Mesothelial cell of epicardium (in vitro differentiated cells): Measurements from ENCODE around the gene FGF14. TPM values are rescaled to one million over a fixed set of nuclear protein-coding genes. Genes with fewer than 3 reads are reported as not detected.

Source experiments
- DNase-seq, 2 experiments: peaks; one replicate each; pipeline ENCODE4 v3.0.0; 2021; ENCODE audit warnings: low spot score in 2 of 2; ENCODE audit not compliant: unreplicated experiment in 2 of 2
- H3K27ac Mint-ChIP-seq: 2 replicates; pipeline ENCODE4 v1.8.0; 2021; ENCODE audit warnings: mixed read lengths
- H3K27me3 Mint-ChIP-seq: 2 replicates; pipeline ENCODE4 v1.8.0; 2021; ENCODE audit warnings: low read depth, mixed read lengths
- H3K36me3 Mint-ChIP-seq: 2 replicates; pipeline ENCODE4 v1.8.0; 2021; ENCODE audit warnings: mixed read lengths
- H3K4me1 Mint-ChIP-seq: 2 replicates; pipeline ENCODE4 v1.8.0; 2021; ENCODE audit warnings: mixed read lengths
- H3K4me3 Mint-ChIP-seq: 2 replicates; pipeline ENCODE4 v1.8.0; 2021; ENCODE audit warnings: mild to moderate bottlenecking, moderate library complexity, mixed read lengths
- H3K9me3 Mint-ChIP-seq: 2 replicates; pipeline ENCODE4 v1.8.0; 2021; ENCODE audit warnings: mixed read lengths
- CTCF ChIP-seq: fragments of 200-600 bp; sonication (generic); IDR thresholded peaks from one replicate; pipeline ENCODE4 v1.5.0; 2021; ENCODE audit warnings: antibody characterized with exemption; ENCODE audit not compliant: unreplicated experiment
- total RNA-seq: library from RNA; stranded (reverse); gene quantifications from 3 replicates; pipeline ENCODE4 v1.2.1, GENCODE V29; 2021

FGF14 gene
- total RNA-seq, 1 donor from 2014 or later = 0.02 TPM

- no peak for TF ChIP-seq CTCF
- H3K4me1 Mint-ChIP-seq = no peaks in the 10 kb centered on the region
- no peak overlapping the region for H3K27ac Mint-ChIP-seq
- no peak overlapping the region for H3K4me3 Mint-ChIP-seq
- H3K27me3 Mint-ChIP-seq = peaks cover 20% of the 10 kb centered on the region
- no peak for DNase-seq
- no peaks in the 10 kb centered on the region for H3K9me3 Mint-ChIP-seq
- no peaks in the 10 kb centered on the region for H3K36me3 Mint-ChIP-seq
Measured at GRCh38 chr13:101695870-101696516, 705.9 kb downstream of the FGF14 start.

GRCh38 chr13:101691341-101691860 lies 710.4 kb downstream of the FGF14 start:
- no peak for TF ChIP-seq CTCF
- H3K9me3 Mint-ChIP-seq = no peaks in the 10 kb centered on the region
- H3K4me1 Mint-ChIP-seq = no peaks in the 10 kb centered on the region
- H3K27me3 Mint-ChIP-seq = peaks cover 31% of the 10 kb centered on the region
- H3K4me3 Mint-ChIP-seq = no peak overlapping the region
- no peak overlapping the region for H3K27ac Mint-ChIP-seq
- H3K36me3 Mint-ChIP-seq = no peaks in the 10 kb centered on the region
- DNase-seq = no peak

GRCh38 chr13:101690871-101691270 lies 711.0 kb downstream of the FGF14 start:
- Mint-ChIP-seq H3K4me3 (no peak overlapping the region), H3K27me3 (peaks cover 31% of the 10 kb centered on the region), H3K4me1 (no peaks in the 10 kb centered on the region), H3K36me3 (no peaks in the 10 kb centered on the region), H3K9me3 (no peaks in the 10 kb centered on the region), H3K27ac (no peak overlapping the region)
- DNase-seq = no peak
- TF ChIP-seq CTCF = no peak

GRCh38 chr13:101686003-101686402 lies 715.8 kb downstream of the FGF14 start:
- H3K27ac Mint-ChIP-seq = no peak overlapping the region
- DNase-seq = no peak
- H3K4me3 Mint-ChIP-seq = no peak overlapping the region
- no peaks in the 10 kb centered on the region for H3K9me3 Mint-ChIP-seq
- no peak for TF ChIP-seq CTCF
- no peaks in the 10 kb centered on the region for H3K4me1 Mint-ChIP-seq
- peaks cover 25% of the 10 kb centered on the region for H3K27me3 Mint-ChIP-seq
- no peaks in the 10 kb centered on the region for H3K36me3 Mint-ChIP-seq

- H3K9me3 Mint-ChIP-seq = no peaks in the 10 kb centered on the region
- no peaks in the 10 kb centered on the region for H3K4me1 Mint-ChIP-seq
- DNase-seq = no peak
- H3K27ac Mint-ChIP-seq = no peak overlapping the region
- TF ChIP-seq CTCF = no peak
- no peaks in the 10 kb centered on the region for H3K36me3 Mint-ChIP-seq
- peaks cover 16% of the 10 kb centered on the region for H3K27me3 Mint-ChIP-seq
- no peak overlapping the region for H3K4me3 Mint-ChIP-seq
Measured at GRCh38 chr13:101681834-101682233, 720.0 kb downstream of the FGF14 start.
